A549 (cell line): Measurements from ENCODE around the gene SLCO2A1. TPM values are rescaled to one million over a fixed set of nuclear protein-coding genes. Genes with fewer than 3 reads are reported as not detected.

Experiments used
- ATAC-seq, 2 experiments: fragments of 200-7000 bp in 1 of 2; fragments of >200 bp in 1 of 2; cut with Nextera tagmentation in 1 of 2; cut with Tn5 transposase in 1 of 2; 3 replicates each; pipeline versions ENCODE4 v1.8.0 to v1.9.1; 2018 to 2020; ENCODE audit warnings: mild to moderate bottlenecking in 1 of 2, moderate library complexity in 1 of 2
- CTCF ChIA-PET: fragments of 300-600 bp; sonication (Branson Sonifier 250); formaldehyde crosslinking; extraction: SDS; loops from one replicate; lab custom pipeline; 2021; ENCODE audit warnings: antibody characterized with exemption, inconsistent platforms; lab: Yijun Ruan, JAX
- POLR2A ChIA-PET: fragments of 350-600 bp; formaldehyde crosslinking; extraction: SDS; loops from one replicate; lab custom pipeline; 2021; ENCODE audit warnings: antibody characterized with exemption, inconsistent platforms; lab: Yijun Ruan, JAX
- DNase-seq, 2 experiments: peaks; one replicate each; pipeline versions ENCODE4 v3.0.0 to v3.0.0-alpha.2; 2011 to 2016; ENCODE audit warnings: low read depth in 1 of 2, low spot score in 1 of 2
- FAIRE-seq: peaks from 2 replicates; lab custom pipeline; 2011; peaks lifted over from hg19 to GRCh38; lab: Jason Lieb, UNC
- H3K27ac ChIP-seq, 2 experiments: fragments of >200 bp; sonication (Bioruptor Twin); formaldehyde crosslinking; 3 replicates each; pipeline ENCODE4 v1.5.1; 2016 to 2017
- H3K4me1 ChIP-seq: fragments of >200 bp; sonication (Bioruptor Twin); formaldehyde crosslinking; 3 replicates; pipeline ENCODE4 v1.6.1; 2016
- H3K4me2 ChIP-seq: fragments of >200 bp; sonication (Bioruptor Twin); formaldehyde crosslinking; 3 replicates; pipeline ENCODE4 v1.6.1; 2016
- H3K4me3 ChIP-seq: fragments of >200 bp; sonication (Bioruptor Twin); formaldehyde crosslinking; 3 replicates; pipeline ENCODE4 v1.5.1; 2016
- H3K9me3 ChIP-seq: fragments of >200 bp; sonication (Bioruptor Twin); formaldehyde crosslinking; 3 replicates; pipeline ENCODE4 v1.6.1; 2016
- CHD4 ChIP-seq: fragments of 200-600 bp; sonication (generic); IDR thresholded peaks from 2 replicates; pipeline ENCODE4 v1.6.1; 2016; ENCODE audit warnings: antibody characterized with exemption, mild to moderate bottlenecking, borderline replicate concordance
- FOSL2 ChIP-seq, 2 experiments: fragments of 450-650 bp in 1 of 2; fragments of >200 bp in 1 of 2; sonication (Bioruptor Twin) in 1 of 2; formaldehyde crosslinking; IDR thresholded peaks; 2 replicates each; pipeline versions ENCODE4 v1.5.0 to v1.6.1; 2016 to 2020; ENCODE audit warnings: mild to moderate bottlenecking in 1 of 2, moderate library complexity in 1 of 2
- GATA3 ChIP-seq: IDR thresholded peaks from 2 replicates; pipeline ENCODE4 v1.6.1; 2012; ENCODE audit warnings: borderline replicate concordance
- HEYL ChIP-seq: fragments of 250-450 bp; sonication (Bioruptor Pico); IDR thresholded peaks from 2 replicates; pipeline ENCODE4 v1.8.0; 2021; ENCODE audit warnings: mild to moderate bottlenecking, moderate library complexity
- KDM1A ChIP-seq: fragments of 200-600 bp; sonication (generic); IDR thresholded peaks from 2 replicates; pipeline ENCODE4 v1.6.1; 2016; ENCODE audit warnings: low read depth, mild to moderate bottlenecking
- MAFK ChIP-seq: fragments of 450-650 bp; IDR thresholded peaks from 2 replicates; pipeline ENCODE4 v1.6.1; 2014; ENCODE audit not compliant: partially characterized antibody
- PBX3 ChIP-seq: IDR thresholded peaks from 2 replicates; pipeline ENCODE4 v1.6.1; 2012
- POLR2AphosphoS2 ChIP-seq: conservative IDR thresholded peaks from 2 replicates; pipeline ENCODE4 v1.6.1; 2012; ENCODE audit warnings: low read length, improper control_type of control experiment, inconsistent platforms
- RAD21 ChIP-seq, 2 experiments: fragments of >200 bp in 1 of 2; sonication (Bioruptor Twin) in 1 of 2; formaldehyde crosslinking in 1 of 2; IDR thresholded peaks in 1 of 2; conservative IDR thresholded peaks in 1 of 2; 2 replicates in 1 of 2; 3 replicates in 1 of 2; pipeline ENCODE4 v1.6.1; 2012 to 2018; ENCODE audit warnings: inconsistent platforms in 1 of 2
- SMC3 ChIP-seq: fragments of >200 bp; sonication (Bioruptor Twin); formaldehyde crosslinking; IDR thresholded peaks from 3 replicates; pipeline ENCODE4 v1.6.1; 2018; ENCODE audit warnings: inconsistent platforms
- ZC3H11A ChIP-seq: fragments of 450-650 bp; IDR thresholded peaks from 2 replicates; pipeline ENCODE4 v1.6.1; 2014; ENCODE audit warnings: antibody characterized with exemption, mild to moderate bottlenecking
- ZNF302 ChIP-seq: fragments of 250-450 bp; sonication (Bioruptor Pico); IDR thresholded peaks from 2 replicates; pipeline ENCODE4 v1.9.0; 2021; ENCODE audit warnings: inconsistent platforms, mild to moderate bottlenecking, moderate library complexity
- ZSCAN20 ChIP-seq: fragments of 250-450 bp; sonication (Bioruptor Pico); IDR thresholded peaks from 2 replicates; pipeline ENCODE4 v1.8.0; 2022; ENCODE audit warnings: mild to moderate bottlenecking, moderate library complexity
- WGBS: methylation state at CpG from one replicate; pipeline ENCODE4 v1.1.6; 2017; ENCODE audit errors: missing lambda C conversion rate; 5-methylcytosine and 5-hydroxymethylcytosine counted together
- polyA plus RNA-seq, 4 experiments: library from polyadenylated mRNA; depleted of rRNA in 3 of 4; stranded (reverse); fragments of >200 nt; fragmentation: RNase III in 1 of 4; extraction: RNeasy Plus Mini Kit Qiagen cat#74134 plus additional on column Dnase treatment in 1 of 4; gene quantifications; 2 replicates in 3 of 4; 3 replicates in 1 of 4; pipeline ENCODE4 v1.2.3, GENCODE V29; 2011 to 2017
- TF ChIP-seq, protein P1 (sequence below): fragments of 450-650 bp; IDR thresholded peaks from 2 replicates; pipeline ENCODE4 v1.6.1; 2014; ENCODE audit warnings: antibody characterized with exemption
- TF ChIP-seq, protein P2 (sequence below): fragments of 150-350 bp; IDR thresholded peaks from 2 replicates; pipeline ENCODE4 v1.6.1; 2014; ENCODE audit warnings: low read depth, mild to moderate bottlenecking, low read length

Gene SLCO2A1
- polyA plus RNA-seq, 2 of the 4 experiments (the other 2 are of a cell fraction), result 0.12 TPM; not detected in 1

GRCh38 chr3:133944181-133944580, 85.5 kb downstream of the SLCO2A1 start (continued):
- TF ChIP-seq PBX3 (no peak), RAD21 (conservative IDR thresholded peaks at IDR 0.05 in 1 of 2, IDR thresholded peaks at IDR 0.05 in 1 of 2) (no peak), HEYL (CRISPR knock-in tag) (no peak)
- TF ChIP-seq, all 56 proteins: peak for 0

DNA sequence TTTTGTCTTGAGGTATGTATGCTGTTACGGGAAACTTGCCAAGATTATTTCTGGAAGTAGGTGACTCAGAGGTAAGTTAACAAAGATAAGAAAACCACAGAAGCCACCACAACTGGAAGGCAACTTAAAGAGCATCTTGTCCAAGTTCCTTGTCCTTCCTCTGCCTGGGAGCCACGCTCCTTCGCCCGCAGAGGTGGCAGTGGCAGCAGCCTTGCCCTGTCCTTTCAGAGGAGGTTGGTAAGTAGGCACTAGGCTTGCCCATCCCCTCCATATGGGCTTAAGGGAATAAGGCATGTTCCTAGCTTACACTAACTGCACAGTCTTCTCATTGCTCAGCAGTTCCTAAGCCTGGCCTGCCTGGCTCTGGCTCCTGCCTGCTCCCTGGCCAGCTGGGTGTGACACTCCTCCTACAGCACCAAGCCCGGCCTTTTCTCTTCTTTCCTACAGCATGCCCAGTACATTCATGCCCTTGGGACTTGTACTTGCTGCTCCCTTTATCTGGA, 86.0 kb downstream of the SLCO2A1 start:
- DNase-seq (peak; percentile 46 to 63), FAIRE-seq (no peak), ATAC-seq (peak; percentile 80 to 87)
- Histone ChIP-seq H3K4me2 (peak overlapping the region; percentile 54), H3K9me3 (no peaks in the 10 kb centered on the region), H3K4me1 (peaks cover 23% of the 10 kb centered on the region), H3K27ac (peak overlapping the region in 1 of 2 experiments; percentile 44; a peak in 1 of 6 replicates), H3K4me3 (no peak overlapping the region)
- ChIA-PET POLR2A (no interaction called here), CTCF (no interaction called here)
- WGBS, result 19% methylated on average over 5 of the region's 5 CpGs
- TF ChIP-seq FOSL2 (IDR thresholded peaks at IDR 0.05) (no peak), FOSL2 (CRISPR knock-in tag; IDR thresholded peaks at IDR 0.05) (peak; percentile 48), POLR2AphosphoS2 (no peak), GATA3 (peak; percentile 58; the same call in 1 of the 2 replicates), MAFK (peak; percentile 15)

DNA sequence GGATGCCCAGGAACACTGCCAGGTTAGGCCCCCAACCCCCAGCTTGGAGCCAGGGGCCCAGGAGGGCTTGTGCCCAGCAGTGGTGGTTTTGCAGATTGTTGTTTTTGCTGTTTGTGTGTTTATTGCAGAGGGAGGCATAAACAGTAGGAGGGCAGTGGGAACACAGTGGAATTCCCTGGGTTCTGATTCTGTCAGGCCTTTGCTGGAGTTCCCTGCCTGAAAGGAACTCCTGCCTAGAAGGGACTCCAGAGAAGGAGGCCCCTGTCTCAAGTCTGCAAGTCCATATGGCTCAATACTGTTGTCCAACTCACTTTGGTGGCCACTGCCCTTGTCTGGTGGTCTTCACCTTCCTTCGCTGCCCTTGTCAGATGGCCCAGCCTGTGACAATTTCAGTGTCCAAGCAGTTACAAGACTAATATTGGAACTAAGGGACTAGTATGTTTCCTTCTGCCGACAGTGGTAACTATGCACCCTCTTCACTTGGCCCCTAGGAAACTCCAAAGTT, 86.6 kb downstream of the SLCO2A1 start:
- FAIRE-seq (no peak), ATAC-seq (peak in 1 of 2 experiments; percentile 26; a peak in 3 of 6 replicates), DNase-seq (no peak)
- Histone ChIP-seq H3K4me2 (peak overlapping the region; percentile 54; the same call in 1 of the 3 replicates), H3K27ac (no peak overlapping the region; a peak in 1 of 6 replicates), H3K9me3 (no peaks in the 10 kb centered on the region), H3K4me3 (no peak overlapping the region), H3K4me1 (peaks cover 23% of the 10 kb centered on the region)
- TF ChIP-seq ZSCAN20 (CRISPR knock-in tag), result no peak
- no peak for TF ChIP-seq ZC3H11A
- ChIA-PET POLR2A (no interaction called here), CTCF (interaction anchor here (1.1 to 1.5 kb wide), 2 partner anchors 13 to 269 kb away, joined by 3 to 7 read pairs; no protein-coding TSS in a partner anchor)
- WGBS, result 80% methylated on average over 2 of the region's 2 CpGs

- ChIA-PET CTCF (interaction anchor here (0.6 to 2.8 kb wide), 2 partner anchors 11 to 47 kb away, joined by 3 to 11 read pairs; no protein-coding TSS in a partner anchor), POLR2A (no interaction called here)
- FAIRE-seq (no peak), ATAC-seq (no peak), DNase-seq (no peak)
- H3K4me1 ChIP-seq, result peaks cover 23% of the 10 kb centered on the region
- no peak overlapping the region for H3K4me3 ChIP-seq
- WGBS, result 61% methylated on average over 7 of the region's 7 CpGs
- no peak overlapping the region for H3K4me2 ChIP-seq
- no peaks in the 10 kb centered on the region for H3K9me3 ChIP-seq
- H3K27ac ChIP-seq, result no peak overlapping the region
- TF ChIP-seq KDM1A, result no peak
- TF ChIP-seq ZC3H11A, result no peak
- TF ChIP-seq, protein P1, sequence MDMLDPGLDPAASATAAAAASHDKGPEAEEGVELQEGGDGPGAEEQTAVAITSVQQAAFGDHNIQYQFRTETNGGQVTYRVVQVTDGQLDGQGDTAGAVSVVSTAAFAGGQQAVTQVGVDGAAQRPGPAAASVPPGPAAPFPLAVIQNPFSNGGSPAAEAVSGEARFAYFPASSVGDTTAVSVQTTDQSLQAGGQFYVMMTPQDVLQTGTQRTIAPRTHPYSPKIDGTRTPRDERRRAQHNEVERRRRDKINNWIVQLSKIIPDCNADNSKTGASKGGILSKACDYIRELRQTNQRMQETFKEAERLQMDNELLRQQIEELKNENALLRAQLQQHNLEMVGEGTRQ, result no peak
- TF ChIP-seq CHD4, result no peak
- TF ChIP-seq ZNF302, result no peak
- TF ChIP-seq, protein P2, sequence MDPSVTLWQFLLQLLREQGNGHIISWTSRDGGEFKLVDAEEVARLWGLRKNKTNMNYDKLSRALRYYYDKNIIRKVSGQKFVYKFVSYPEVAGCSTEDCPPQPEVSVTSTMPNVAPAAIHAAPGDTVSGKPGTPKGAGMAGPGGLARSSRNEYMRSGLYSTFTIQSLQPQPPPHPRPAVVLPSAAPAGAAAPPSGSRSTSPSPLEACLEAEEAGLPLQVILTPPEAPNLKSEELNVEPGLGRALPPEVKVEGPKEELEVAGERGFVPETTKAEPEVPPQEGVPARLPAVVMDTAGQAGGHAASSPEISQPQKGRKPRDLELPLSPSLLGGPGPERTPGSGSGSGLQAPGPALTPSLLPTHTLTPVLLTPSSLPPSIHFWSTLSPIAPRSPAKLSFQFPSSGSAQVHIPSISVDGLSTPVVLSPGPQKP, result no peak
- TF ChIP-seq SMC3, result no peak
These were observed 88.3 kb downstream of the SLCO2A1 start for GRCh38 chr3:133941415-133941821.
